Loucy (cell line): ENCODE results near the gene TLE3.

ENCODE experiments used
- EZH2phosphoT487 ChIP-seq: fragments of 200-600 bp; IDR thresholded peaks from 2 replicates; pipeline ENCODE4 v1.6.1; 2018; ENCODE audit warnings: antibody characterized with exemption, mild to moderate bottlenecking, moderate library complexity, borderline replicate concordance
- TF ChIP-seq, protein P1 (sequence below): fragments of 200-600 bp; sonication (generic); conservative IDR thresholded peaks from 2 replicates; pipeline ENCODE4 v1.5.1; 2014; ENCODE audit warnings: mild to moderate bottlenecking, antibody characterized with exemption, low read length

DNA sequence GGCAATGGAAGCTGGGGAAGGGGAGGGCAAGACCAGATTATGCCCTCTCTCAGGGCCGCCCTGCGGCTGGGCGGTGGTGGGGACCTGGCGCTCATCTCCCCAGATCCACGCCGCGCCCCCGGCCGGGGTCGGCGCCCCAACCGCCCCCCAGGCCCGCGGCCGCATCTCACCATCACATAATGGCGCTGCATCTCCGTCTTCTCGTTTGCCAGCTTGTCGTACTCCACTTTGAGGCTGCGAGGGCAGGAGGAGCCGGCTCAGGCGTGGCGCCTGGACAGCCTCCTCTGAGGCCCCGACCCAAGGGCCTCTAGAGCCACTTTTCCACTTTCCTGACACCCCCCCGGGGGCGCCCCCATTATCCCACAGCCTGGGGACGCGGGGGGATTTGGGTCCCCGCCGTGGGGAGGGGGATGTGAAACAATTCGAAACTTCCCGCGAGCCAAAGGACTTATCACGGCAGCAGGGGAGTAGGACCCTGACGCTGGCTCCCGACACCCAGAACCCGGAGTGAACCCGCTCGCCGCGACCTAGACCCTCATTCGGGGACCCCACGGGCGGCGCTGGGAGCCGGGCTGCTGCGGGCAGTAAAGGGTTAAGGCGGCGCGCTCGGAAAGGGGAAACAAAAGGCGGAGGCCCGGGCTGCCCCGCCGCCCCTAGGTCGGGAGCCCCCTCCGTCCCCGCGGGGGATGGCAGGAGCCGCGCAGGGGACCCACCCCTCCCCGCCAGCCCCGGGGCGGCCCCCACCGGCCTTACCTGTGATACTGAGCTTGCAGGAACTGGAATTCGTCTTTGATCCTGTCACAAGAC is 2.1 kb downstream of the TLE3 start:
- TF ChIP-seq, protein P1, sequence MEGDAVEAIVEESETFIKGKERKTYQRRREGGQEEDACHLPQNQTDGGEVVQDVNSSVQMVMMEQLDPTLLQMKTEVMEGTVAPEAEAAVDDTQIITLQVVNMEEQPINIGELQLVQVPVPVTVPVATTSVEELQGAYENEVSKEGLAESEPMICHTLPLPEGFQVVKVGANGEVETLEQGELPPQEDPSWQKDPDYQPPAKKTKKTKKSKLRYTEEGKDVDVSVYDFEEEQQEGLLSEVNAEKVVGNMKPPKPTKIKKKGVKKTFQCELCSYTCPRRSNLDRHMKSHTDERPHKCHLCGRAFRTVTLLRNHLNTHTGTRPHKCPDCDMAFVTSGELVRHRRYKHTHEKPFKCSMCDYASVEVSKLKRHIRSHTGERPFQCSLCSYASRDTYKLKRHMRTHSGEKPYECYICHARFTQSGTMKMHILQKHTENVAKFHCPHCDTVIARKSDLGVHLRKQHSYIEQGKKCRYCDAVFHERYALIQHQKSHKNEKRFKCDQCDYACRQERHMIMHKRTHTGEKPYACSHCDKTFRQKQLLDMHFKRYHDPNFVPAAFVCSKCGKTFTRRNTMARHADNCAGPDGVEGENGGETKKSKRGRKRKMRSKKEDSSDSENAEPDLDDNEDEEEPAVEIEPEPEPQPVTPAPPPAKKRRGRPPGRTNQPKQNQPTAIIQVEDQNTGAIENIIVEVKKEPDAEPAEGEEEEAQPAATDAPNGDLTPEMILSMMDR: no peak; the same call in 1 of the 2 replicates
- TF ChIP-seq EZH2phosphoT487: no peak
